Spleen (tissue), 11 donors: Measurements from ENCODE around the gene PHIP. TPM values are rescaled to one million over a fixed set of nuclear protein-coding genes. Genes with fewer than 3 reads are reported as not detected.

Source experiments
- DNase-seq: peaks from one replicate; pipeline ENCODE4 v3.0.0-alpha.2; 2020
- H3K27ac ChIP-seq, 8 donors: fragments of 200-600 bp; sonication (generic) in 7 of 8; 1 replicate in 4 of 8; 2 replicates in 4 of 8; pipeline versions ENCODE4 v1.5.0 to v1.8.0; 2016 to 2021; ENCODE audit warnings: inconsistent platforms in 4 of 8, mild to moderate bottlenecking in 4 of 8, moderate library complexity in 1 of 8
- H3K27me3 ChIP-seq, 7 donors: fragments of 200-600 bp; sonication (generic) in 6 of 7; replicated peaks in 1 of 7; 1 replicate in 4 of 7; 2 replicates in 3 of 7; pipeline versions ENCODE4 v1.5.0 to v1.8.0; 2016 to 2021; ENCODE audit warnings: inconsistent platforms in 3 of 7, mild to moderate bottlenecking in 1 of 7
- H3K36me3 ChIP-seq, 6 donors: fragments of 200-600 bp; sonication (generic) in 5 of 6; 1 replicate in 4 of 6; 2 replicates in 2 of 6; pipeline versions ENCODE4 v1.5.0 to v1.8.0; 2016 to 2021; ENCODE audit warnings: inconsistent platforms in 2 of 6
- H3K4me1 ChIP-seq, 6 donors: fragments of 200-600 bp; sonication (generic) in 5 of 6; 1 replicate in 3 of 6; 2 replicates in 3 of 6; pipeline versions ENCODE4 v1.5.0 to v1.8.0; 2016 to 2021; ENCODE audit warnings: inconsistent platforms in 3 of 6
- H3K4me3 ChIP-seq, 8 donors: fragments of 200-600 bp; sonication (generic) in 7 of 8; 1 replicate in 4 of 8; 2 replicates in 4 of 8; pipeline versions ENCODE4 v1.5.0 to v1.8.0; 2016 to 2021; ENCODE audit warnings: inconsistent platforms in 4 of 8, mild to moderate bottlenecking in 4 of 8, moderate library complexity in 2 of 8
- H3K9me3 ChIP-seq, 8 donors: fragments of 200-600 bp; sonication (generic) in 7 of 8; 1 replicate in 4 of 8; 2 replicates in 4 of 8; pipeline versions ENCODE4 v1.5.0 to v1.8.0; 2016 to 2021; ENCODE audit warnings: inconsistent platforms in 4 of 8
- POLR2A ChIP-seq, 3 donors: fragments of 450-650 bp; IDR thresholded peaks; one replicate each; pipeline ENCODE4 v1.5.1; 2017; ENCODE audit warnings: antibody characterized with exemption in 3 of 3, mild to moderate bottlenecking in 1 of 3
- POLR2AphosphoS5 ChIP-seq, 3 donors: sonication (generic); formaldehyde crosslinking; IDR thresholded peaks; one replicate each; pipeline ENCODE4 v1.5.1; 2017; ENCODE audit warnings: antibody characterized with exemption in 3 of 3
- WGBS, 5 donors: extraction: QIAGEN DNeasy Blood & Tissue Kit in 3 of 5; methylation state at CpG; one replicate each; pipeline versions ENCODE4 v1.1.5 to v1.1.7; 2013 to 2018; 5-methylcytosine and 5-hydroxymethylcytosine counted together
- intact Hi-C: fragments of 100-400 bp; cut with DNase I; formaldehyde crosslinking; loops from one replicate; pipeline ENCODE4 v1.15.0; 2023; ENCODE audit warnings: low total_unique reads
- polyA plus RNA-seq, 3 donors: library from polyadenylated mRNA; stranded (reverse); fragments of 200-250 nt; gene quantifications; one replicate each; pipeline ENCODE4 v1.2.1, GENCODE V29; 2013
- total RNA-seq, 7 donors: library from RNA; depleted of rRNA in 3 of 7; stranded (reverse); fragments of >200 nt in 3 of 7; fragmentation: NEBNext Ultra II Directional in 4 of 7; extraction: Animal tissue kit (Norgen Biotek cat#: 25700) in 4 of 7; gene quantifications; one replicate each; pipeline versions ENCODE4 v1.1.0 to v1.2.1, GENCODE V29; 2016 to 2021
- TF ChIP-seq, protein P1 (sequence below), 11 experiments: fragments of 200-600 bp in 7 of 11; fragments of 450-650 bp in 4 of 11; sonication (generic) in 4 of 11; IDR thresholded peaks in 8 of 11; conservative IDR thresholded peaks in 3 of 11; 1 replicate in 7 of 11; 2 replicates in 4 of 11; pipeline versions ENCODE4 v1.4.0 to v1.8.0; 2016 to 2021; ENCODE audit warnings: antibody characterized with exemption in 11 of 11, inconsistent platforms in 4 of 11, mild to moderate bottlenecking in 1 of 11
- donor health status: healthy with polysubstance abuse.
- donor health status: DM: no; HTN: no; CAD: no; lungs with moderate emphysema.
- donor health status: DM: no; HTN: no; CAD: no.
- donor health status: Bipolar disorder and iron deficiency.
- donor health status: healthy.
- donor health status: DM: no; HTN: no; CAD: no.
- donor health status: DM: yes; HTN: yes; CAD: no.

Gene PHIP
- total and polyA plus RNA-seq, 10 donors: 7.8 to 51.3 (median 35.9) TPM

DNA sequence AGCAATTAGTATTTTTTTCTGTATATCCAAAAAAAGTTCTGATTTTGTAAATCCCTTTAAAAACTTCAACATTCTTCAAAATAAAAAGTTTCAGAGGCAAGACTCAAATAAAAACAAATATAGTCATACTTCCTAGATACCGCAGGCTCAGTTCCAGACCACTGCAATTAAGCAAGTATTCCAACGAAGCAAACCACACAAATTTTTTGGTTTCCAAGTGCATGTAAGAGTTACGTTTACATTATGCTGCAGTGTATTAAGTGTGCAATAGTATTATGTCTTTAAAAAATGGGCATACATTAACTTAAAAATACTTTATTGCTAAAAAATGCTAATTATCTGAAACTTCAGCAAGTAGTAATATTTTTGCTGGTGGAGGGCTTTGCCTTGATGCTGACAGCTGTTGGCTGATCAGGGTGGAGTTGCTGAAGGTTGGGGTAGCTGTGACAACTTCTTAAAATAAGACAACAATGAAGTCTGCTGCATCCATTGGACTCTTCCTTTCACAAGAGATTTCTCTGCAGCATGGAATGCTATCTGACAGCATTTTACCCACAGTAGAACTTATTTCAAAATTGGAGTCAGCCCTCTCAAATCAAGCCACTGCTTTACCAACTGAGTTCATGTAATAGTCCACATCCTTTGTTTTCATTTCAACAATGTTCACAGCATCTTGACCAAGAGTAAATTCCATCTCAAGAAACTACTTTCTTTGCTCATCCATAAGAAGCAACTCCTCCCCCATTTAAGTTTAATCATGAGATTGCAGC lies 46.0 kb downstream of the PHIP start:
- DNase-seq: no peak
- intact Hi-C loops: no loop called here
- WGBS, 5 donors: 47 to 79% (median 59%) methylated on average over 3 of the region's 3 CpGs

DNA sequence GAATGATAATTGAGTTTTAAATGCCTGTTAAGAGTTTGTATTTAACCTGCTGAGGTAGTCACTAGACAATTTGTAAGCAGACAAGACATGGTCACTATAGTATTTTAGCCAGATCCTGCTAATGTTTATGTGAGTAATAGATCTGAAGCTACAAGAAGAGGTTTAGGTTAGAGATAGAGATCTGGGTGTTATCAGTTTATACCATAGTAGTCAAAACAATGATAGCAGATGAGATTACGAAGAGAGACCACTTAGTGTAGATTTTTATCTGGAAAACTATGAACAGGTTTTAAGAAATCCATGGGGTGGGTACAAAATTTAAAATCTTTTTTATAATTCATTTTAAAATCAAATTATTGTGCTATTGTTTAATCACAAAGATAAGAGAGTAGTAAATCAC lies 47.5 kb downstream of the PHIP start:
- Histone ChIP-seq H3K36me3 (peaks cover 0 to 79% (median 2%) of the 10 kb centered on the region in 6 donors), H3K4me3 (no peak overlapping the region), H3K27ac (no peak overlapping the region), H3K4me1 (peaks cover 0 to 21% (median 4%) of the 10 kb centered on the region in 6 donors), H3K27me3 (no peaks in the 10 kb centered on the region), H3K9me3 (no peaks in the 10 kb centered on the region)
- no peak for DNase-seq
- TF ChIP-seq POLR2AphosphoS5 (IDR thresholded peaks at IDR 0.05) (no peak), POLR2A (IDR thresholded peaks at IDR 0.05) (no peak)
- TF ChIP-seq, protein P1, sequence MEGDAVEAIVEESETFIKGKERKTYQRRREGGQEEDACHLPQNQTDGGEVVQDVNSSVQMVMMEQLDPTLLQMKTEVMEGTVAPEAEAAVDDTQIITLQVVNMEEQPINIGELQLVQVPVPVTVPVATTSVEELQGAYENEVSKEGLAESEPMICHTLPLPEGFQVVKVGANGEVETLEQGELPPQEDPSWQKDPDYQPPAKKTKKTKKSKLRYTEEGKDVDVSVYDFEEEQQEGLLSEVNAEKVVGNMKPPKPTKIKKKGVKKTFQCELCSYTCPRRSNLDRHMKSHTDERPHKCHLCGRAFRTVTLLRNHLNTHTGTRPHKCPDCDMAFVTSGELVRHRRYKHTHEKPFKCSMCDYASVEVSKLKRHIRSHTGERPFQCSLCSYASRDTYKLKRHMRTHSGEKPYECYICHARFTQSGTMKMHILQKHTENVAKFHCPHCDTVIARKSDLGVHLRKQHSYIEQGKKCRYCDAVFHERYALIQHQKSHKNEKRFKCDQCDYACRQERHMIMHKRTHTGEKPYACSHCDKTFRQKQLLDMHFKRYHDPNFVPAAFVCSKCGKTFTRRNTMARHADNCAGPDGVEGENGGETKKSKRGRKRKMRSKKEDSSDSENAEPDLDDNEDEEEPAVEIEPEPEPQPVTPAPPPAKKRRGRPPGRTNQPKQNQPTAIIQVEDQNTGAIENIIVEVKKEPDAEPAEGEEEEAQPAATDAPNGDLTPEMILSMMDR (IDR thresholded peaks at IDR 0.05 in 8 of 11, conservative IDR thresholded peaks at IDR 0.05 in 3 of 11): no peak
- 94 to 98% (median 95%) methylated on average over 1 of the region's 1 CpG for WGBS, 5 donors
- intact Hi-C loops: no loop called here

More for the DNA sequence above, 46.0 kb downstream of the PHIP start:
- Histone ChIP-seq H3K27ac (no peak overlapping the region), H3K9me3 (no peaks in the 10 kb centered on the region), H3K4me3 (no peak overlapping the region), H3K27me3 (no peaks in the 10 kb centered on the region), H3K36me3 (peaks cover 0 to 83% (median under 1%) of the 10 kb centered on the region in 6 donors), H3K4me1 (peaks cover 0 to 21% (median 0%) of the 10 kb centered on the region in 6 donors)
- TF ChIP-seq POLR2AphosphoS5 (IDR thresholded peaks at IDR 0.05): no peak
- no peak for TF ChIP-seq POLR2A (IDR thresholded peaks at IDR 0.05)
- TF ChIP-seq, protein P1 (IDR thresholded peaks at IDR 0.05 in 8 of 11, conservative IDR thresholded peaks at IDR 0.05 in 3 of 11): no peak

DNA sequence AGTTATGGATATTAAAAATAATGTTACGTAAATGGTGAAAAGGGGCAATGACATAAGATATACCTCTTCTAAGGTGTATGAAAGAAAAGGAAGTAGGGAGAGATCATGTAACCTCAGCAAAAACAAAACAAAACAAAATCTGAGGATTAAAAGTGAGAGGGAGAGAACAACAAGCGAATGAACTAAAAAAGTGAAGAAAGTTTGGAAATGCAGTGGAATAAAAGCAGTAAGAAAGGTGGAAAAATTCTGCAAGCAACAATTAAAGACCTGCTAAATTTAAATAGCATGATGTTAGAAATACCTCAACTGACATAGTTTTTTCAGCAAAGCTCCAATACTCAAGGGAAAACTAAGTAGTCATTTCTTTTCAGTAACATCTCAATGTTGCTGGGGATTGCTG lies 48.0 kb downstream of the PHIP start:
- Histone ChIP-seq H3K4me1 (peaks cover 0 to 21% (median 4%) of the 10 kb centered on the region in 6 donors), H3K9me3 (no peaks in the 10 kb centered on the region), H3K27me3 (no peaks in the 10 kb centered on the region), H3K4me3 (no peak overlapping the region), H3K36me3 (peaks cover 0 to 80% (median 5%) of the 10 kb centered on the region in 6 donors), H3K27ac (no peak overlapping the region)
- TF ChIP-seq POLR2AphosphoS5 (IDR thresholded peaks at IDR 0.05) (no peak), POLR2A (IDR thresholded peaks at IDR 0.05) (no peak)
- TF ChIP-seq, protein P1 (IDR thresholded peaks at IDR 0.05 in 8 of 11, conservative IDR thresholded peaks at IDR 0.05 in 3 of 11): no peak
- no peak for DNase-seq
- WGBS, 5 donors: 97 to 98% (median 97%) methylated on average over 2 of the region's 2 CpGs
- intact Hi-C loops: no loop called here

DNA sequence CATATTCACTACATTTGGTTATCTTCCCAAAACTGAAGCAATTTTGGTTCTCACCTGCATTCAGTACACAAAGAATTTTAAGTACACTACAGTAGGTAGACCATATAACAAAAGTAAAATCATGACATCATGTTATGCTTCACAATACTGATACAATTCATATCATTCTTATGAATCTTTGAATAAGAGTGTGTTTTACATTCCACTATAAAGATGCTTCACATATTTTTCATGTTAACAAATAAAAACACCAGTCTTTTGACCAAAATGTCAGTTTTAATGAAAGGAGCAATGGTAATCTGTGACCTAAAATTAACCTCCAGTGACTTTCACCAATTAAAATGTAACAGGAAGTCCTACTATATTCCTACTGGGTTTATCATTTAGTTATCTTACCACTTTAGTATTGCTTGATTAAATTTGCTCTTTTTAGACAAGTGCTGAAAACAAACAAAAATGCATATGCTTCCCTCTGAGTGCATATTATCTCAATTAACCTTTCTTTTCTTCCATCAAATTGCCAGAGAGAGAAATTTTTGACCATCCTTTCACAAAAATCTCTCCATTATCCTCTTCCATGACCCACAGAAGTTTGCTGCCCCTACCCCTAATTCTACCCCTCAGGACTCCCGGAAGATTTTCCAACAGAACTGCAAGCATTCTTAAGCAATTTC lies 49.3 kb downstream of the PHIP start:
- TF ChIP-seq POLR2AphosphoS5 (IDR thresholded peaks at IDR 0.05): no peak
- no peak for TF ChIP-seq POLR2A (IDR thresholded peaks at IDR 0.05)
- TF ChIP-seq, protein P1 (IDR thresholded peaks at IDR 0.05 in 8 of 11, conservative IDR thresholded peaks at IDR 0.05 in 3 of 11): no peak
- 97 to 100% (median 98%) methylated on average over 1 of the region's 1 CpG for WGBS, 5 donors
- intact Hi-C loops: no loop called here
- Histone ChIP-seq H3K27ac (no peak overlapping the region), H3K27me3 (no peaks in the 10 kb centered on the region), H3K36me3 (peaks cover 0 to 80% (median 9%) of the 10 kb centered on the region in 6 donors), H3K9me3 (no peaks in the 10 kb centered on the region), H3K4me1 (peaks cover 0 to 21% (median 4%) of the 10 kb centered on the region in 6 donors), H3K4me3 (no peak overlapping the region)
- no peak for DNase-seq
